ENCODE results near the gene DUSP9.
"Not testable (repeated sequence)": the region's sequence is repeated elsewhere in the genome, so short reads cannot be mapped to it uniquely, and the experiment has no call there.

Gene DUSP9, protein sequence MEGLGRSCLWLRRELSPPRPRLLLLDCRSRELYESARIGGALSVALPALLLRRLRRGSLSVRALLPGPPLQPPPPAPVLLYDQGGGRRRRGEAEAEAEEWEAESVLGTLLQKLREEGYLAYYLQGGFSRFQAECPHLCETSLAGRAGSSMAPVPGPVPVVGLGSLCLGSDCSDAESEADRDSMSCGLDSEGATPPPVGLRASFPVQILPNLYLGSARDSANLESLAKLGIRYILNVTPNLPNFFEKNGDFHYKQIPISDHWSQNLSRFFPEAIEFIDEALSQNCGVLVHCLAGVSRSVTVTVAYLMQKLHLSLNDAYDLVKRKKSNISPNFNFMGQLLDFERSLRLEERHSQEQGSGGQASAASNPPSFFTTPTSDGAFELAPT

DNA sequence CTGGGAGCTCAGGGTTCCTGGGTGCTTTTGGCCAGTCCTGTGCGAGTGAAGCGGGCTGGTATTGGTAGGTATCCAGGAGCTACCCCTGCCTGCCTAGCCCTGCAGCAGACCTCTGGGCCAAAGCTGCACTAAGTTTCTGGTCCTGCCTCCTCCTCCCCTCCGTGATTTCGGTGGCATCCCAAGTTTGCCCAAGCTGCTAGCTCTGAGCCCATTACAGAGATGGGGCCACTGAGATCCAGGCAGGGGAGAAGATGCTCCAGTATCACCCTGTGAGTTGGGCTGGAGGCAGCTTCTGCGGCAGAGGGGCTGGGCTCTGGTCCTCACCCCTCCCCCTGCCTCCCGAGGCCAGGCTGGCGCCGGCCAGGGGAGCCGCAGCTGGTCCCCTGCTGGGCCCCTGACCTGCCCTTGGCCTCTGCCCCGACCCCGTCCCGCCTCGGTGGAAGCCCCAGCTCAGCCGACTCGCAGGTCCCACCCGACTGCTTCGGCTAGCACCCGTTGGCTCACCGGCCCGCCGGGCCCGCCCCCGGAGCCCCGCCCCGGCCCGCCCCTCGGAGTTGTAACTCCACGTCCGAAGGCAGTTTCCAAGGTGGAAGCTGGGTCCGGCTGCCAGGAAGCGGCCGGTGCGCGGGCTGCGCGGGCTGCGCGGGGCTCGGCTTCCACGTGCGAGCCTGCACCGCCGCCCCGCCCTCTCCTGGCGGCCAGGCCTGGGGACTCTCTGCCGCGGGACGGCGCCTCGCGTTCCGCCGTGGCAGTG, at the start of gene DUSP9:
TSS of gene DUSP9 (plus strand) at position 584 of the 754 bp plus-strand sequence. CDS start 751 bp downstream, outside the sequence.
- no peak for DNase-seq (ENCODE audit: low spot score)

DNA sequence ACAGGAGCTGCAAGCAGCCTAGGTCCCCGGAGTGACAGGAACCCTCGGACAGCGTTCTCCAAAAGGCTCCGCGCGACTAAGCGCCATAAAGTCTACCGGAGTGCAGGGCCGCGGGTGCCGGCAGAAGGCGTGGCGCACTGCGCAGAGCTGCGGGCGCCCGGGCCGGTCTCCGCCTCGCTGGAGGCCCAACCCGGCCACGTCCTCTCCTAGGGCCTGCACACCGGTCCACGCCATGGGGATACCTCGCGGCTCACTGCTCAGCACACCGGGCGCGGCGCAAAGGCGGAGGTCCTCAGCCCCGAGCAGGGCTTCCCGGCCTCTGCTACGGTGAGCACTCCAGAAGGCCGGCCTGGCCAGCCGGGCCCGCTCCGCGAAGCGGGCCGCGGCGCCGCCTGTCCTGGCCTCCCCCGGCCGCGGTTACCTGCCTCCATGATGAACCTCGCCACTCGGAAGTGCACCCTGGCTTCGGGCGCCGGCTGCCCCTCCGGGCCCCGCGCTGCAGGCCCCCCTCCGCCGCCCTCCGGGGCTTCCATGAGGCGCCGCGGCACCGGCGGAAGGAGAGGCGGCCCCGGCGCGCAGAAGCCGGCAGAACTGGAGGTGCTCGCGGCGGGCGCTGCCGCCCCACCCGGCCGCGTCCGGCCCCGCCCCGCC, 48.3 kb upstream of the DUSP9 start, which contains the start of gene CCNQ:
TSS of gene CCNQ (minus strand) at position 599 of the 651 bp plus-strand sequence. CDS start at position 533, 66 bp downstream.
- no peak for DNase-seq (ENCODE audit: low spot score)

DNA sequence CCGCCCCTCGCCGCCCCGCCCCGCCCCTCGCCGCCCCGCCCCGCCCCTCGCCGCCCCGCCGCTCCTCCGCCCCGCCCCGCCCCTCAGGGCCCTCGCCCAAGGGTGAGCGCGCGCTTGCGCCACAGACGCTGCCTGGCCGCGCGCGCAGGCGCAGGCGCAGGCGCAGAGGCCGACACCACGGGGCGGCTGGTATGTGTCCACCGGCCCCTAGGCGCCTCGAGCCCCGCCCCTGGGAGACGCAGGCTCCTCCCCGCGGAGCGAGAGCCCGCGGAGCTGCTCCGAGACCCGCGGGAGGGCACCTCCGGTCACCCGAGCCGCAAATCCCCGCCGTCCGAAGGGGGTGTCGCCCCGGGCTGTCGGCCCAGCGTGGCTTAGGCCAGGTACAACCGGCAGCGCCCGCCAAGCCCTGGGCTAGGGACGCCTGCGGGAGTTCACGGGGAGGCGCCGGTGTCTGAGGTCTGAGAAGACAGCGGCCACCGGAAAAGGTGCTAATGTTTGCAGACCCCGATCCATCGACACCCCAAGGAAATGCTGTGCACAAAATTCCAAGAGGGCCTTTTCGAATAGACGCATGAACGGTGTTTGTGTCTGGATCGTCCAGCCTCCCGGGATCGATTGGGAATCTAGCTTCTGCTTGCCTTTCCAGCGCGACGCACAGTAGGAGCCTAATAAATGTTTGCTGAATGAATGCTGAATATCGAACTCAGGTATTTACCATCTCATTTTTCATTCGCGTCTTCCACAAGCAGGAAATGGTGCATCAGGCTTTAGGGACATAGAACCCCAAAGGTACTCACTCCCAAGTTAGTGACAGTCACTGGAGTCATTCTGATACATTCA, 47.6 kb upstream of the DUSP9 start:
- DNase-seq (ENCODE audit: low spot score), result peak; percentile 91

DNA sequence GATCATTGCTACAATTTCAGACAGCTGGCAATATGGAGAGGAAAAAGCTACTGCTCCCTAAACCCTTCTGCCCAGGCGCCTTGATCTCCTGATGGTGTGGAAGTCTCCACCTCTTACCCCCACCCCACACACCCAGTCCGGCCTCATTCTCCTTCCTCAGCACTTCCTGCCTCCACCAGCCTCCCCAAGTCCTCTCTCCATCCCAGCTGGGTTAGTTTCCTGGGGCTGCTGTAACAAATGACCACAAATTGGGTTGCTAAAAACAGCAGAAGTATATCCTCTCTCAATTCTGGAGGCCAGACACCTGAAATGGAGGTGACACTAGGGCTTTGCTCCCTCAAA, 47.0 kb upstream of the DUSP9 start:
- no peak for DNase-seq (ENCODE audit: low spot score)

DNA sequence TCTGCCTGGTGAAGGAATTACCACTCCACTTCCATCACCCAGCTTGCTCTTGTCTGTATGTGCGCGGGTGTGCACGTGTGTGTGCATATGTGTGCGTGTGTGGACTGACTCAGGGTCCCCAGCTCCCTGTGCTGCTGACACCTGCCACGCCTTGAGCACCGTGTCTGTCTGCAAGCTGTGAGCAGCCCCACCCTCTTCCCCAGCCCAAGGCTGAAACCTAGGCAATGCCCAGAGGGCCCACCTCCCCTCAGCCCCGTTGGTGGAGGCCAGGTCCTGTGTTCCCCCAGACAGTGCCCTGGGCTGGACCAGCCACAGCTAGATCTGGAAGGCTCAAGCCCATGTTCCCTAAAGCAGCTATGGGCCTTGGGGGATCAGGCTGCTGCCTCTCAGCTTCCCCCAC, 46.1 kb upstream of the DUSP9 start:
- DNase-seq (ENCODE audit: low spot score), result no peak

DNA sequence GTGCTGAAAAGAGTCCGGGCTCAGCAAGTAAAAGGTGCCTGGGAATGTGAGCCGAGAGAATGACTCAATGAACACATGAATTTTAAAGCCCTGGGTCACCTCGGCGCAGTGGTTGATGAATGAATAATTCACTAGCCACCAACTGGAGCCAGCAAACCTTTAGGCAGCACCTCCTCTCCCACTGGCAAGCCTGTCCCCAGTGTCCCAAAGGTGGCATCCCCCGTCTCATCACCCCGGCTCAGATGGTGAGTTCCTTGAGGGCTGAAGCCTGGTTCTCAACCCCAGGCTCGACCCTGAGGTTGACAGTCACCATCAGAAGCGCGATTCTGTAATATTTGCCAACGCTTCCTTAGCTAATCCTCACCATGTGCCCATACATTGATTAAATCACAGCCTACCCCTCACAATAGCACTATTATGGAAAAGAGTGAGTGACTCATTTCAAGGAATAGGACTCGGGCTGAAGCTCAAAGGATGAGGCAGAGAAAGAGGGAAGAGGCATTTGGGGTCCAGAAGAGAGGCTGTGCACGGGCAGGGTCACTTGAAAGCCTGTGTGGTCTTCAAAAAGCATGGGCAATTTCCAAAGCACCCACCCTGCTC, 45.4 kb upstream of the DUSP9 start:
- DNase-seq (ENCODE audit: low spot score), result no peak

DNA sequence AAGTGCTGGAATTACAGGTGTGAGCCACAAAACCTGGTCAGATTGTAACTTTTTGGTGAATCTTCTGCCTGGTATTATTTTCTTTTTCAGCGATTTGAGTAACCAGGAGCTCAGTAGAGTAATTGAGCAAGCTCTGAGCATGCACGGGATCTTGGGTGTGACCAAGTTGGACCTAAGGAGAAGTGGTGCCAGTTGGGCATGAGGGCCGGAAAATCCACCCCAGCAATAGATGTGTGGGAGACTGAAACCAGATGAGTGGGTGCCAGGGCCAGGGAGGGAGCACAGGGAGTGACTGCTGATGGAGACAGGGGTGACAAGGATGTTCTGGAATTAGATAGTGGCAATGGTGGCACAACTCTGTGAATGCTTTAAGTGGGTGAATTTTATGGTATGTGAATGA, 44.4 kb upstream of the DUSP9 start:
- DNase-seq (ENCODE audit: low spot score), result no peak

DNA sequence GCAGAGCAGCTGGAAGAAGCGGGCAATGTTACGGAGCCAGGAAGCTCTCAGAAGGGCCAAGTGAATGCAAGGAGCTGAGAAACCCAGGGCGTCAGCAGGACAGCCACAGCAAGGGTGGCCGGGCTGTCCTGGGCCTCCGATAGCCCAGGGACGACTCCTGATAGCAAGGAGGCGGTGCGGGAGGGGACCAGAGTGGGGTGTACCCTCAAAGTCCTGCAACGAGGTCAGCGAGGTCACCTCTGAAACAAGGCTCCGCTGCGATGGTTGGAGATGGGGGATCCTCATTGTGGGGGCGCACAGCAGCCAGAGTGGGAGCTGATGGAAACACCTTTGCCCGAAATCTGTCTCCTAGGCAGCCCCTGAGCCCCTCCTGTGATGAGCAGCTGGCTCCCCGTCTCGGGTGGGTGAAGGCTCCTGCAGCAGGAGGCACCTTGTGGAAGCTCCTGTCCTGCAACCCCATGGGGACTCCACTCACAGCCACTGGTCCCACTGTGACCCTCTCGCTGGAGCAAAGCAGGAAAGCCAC, 43.8 kb upstream of the DUSP9 start:
- no peak for DNase-seq (ENCODE audit: low spot score)

DNA sequence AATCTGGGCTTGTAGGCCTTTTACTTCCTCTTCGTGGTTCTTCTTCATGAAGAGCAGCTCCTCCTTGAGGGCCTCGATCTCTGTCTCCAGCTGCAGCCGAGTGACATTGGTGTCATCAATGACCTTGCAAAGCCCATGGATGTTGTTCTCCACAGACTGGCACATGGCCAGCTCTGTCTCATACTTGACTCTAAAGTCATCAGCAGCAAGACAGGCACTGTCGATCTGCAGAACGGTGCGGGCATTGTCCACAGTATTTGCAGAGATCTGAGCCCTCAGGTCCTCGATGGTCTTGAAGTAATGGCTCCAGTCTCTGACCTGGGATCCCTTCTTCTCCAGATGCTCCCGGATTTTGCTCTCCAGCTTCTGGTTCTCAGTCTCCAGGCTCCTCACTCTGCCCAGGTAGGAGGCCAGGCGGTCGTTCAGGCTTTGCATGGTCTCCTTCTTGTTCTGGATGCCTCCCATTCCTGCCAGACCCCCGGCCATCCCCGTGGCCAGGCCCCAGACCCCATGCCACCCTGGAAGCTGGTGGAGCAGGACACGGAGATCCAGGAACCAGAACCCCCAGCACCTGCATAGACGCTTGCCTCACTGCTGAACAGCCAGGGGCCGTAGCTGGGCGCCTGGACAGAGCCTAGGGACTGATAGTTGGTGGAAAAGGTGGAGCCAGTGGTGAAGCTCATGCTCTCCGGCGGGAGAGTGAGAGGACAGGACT, 42.2 kb upstream of the DUSP9 start:
- DNase-seq (ENCODE audit: low spot score), result not testable (repeated sequence)

DNA sequence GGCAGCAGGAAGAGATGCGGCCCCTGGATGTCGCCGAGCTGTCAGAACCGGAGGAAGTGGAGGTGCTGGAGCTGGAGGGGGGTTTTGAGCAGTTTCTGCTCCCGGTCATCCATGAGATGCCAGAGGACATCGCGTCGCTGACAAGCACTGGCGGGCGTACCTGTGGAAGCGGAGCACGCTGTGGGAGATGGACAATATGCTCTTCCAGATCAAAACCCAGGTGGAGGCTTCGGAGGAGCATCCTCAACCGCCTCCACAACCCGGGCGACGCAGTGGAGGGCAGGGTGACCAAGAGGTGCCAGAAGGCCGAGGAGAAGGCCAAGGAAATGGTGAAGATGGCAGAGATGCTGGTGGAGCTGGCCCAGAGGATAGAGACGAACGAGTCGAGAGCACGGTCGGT, 40.5 kb upstream of the DUSP9 start:
- no peak for DNase-seq (ENCODE audit: low spot score)

DNA sequence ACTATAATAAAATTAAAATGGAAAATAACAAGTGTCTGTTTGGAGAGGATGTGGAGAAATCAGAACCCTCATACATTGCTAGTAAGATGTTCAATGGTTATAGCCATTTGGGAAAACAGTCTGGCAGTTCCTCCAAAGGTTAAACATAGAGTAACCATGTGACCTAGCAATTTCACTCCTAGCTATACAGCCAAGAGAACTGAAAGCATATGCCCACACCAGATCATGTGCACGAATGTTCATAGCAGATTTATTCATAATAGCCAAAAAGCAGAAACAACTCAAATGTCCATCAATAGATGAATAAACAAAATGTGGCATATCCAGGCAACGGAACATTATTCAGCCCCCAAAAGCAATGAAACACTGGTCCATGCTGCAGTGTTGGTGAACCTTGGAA, 38.6 kb upstream of the DUSP9 start:
- no peak for DNase-seq (ENCODE audit: low spot score)

DNA sequence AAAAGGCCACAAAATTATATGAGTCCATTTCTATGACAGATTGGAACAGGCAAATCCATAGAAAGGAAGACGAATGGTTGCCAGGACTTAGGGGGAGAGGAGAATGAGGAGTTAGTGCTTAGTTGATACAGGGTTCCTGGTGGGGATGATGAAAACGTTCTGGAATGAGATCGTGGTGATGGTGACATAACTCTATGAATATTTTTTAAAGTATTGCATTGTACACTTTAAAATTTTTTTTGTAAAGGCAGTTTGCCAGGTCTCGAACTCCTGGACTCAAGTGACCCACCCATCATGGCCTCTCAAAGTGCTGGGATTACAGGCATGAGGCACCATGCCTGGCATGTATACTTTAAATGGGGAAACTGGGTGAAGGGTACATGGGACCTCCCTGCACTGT, 38.2 kb upstream of the DUSP9 start:
- no peak for DNase-seq (ENCODE audit: low spot score)

DNA sequence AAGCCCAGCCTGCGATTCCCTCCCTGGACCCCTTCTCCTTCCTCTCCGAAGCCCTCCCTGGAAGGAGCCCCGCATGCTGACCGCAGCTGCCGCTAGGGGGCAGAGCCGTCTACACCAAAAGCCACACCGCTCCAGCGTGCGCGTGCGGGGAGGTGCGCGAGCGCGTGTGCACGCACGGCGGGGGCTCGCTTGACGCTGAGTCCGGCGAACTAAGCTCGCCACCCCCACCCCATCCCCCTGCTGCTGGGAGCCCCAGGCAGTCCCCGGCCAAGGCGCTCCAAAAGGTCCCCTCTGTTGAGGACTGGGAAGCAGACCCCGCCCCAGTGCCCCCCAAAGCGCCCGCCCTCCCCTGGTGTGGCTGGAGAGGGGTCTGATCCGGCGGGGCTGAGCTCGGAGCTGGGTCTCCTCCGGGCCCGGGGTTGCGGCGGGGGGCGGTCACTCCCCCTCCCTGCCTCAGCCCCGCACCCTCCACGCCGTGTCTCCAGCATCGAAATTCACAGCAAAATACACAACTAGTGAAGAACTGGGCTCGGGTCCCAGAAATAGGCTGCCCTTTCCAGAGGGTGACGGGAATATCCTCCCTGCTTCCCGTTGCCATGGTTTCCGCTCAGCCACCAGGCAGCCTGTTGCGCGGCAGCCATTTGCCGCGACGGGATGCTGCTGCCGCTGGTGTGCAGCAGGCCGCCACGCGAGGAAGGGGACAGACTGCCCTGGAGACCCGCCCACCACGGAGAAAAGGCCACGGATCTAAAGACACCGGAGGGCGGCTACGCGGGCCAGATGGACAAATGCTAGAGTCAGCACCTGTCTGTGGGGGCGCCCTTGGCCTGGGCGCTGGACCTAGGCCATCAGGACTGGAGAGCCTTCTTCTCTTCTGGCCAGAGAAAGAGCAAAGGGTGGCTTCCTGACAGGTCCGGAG, 36.8 kb upstream of the DUSP9 start:
- DNase-seq (ENCODE audit: low spot score), result peak; percentile 68

DNA sequence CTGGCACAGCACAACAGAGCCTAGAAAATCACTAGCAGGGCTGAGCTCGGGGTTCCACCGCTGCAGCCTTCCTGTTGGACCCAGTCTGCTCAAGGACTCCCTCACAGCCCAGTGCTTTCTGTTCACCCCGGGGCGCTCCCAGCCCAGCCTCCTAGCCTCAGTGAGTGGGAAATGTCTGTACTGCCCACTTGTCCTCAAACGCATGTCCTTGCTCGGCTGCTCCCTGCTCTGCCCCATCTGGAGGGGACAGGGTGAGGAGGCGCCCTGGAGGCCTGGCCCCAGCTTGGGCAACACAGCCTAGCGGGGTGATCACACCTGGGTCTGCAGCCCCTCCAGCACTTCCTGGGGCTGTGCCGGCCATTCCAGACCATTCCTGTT, 36.2 kb upstream of the DUSP9 start:
- no peak for DNase-seq (ENCODE audit: low spot score)

DNA sequence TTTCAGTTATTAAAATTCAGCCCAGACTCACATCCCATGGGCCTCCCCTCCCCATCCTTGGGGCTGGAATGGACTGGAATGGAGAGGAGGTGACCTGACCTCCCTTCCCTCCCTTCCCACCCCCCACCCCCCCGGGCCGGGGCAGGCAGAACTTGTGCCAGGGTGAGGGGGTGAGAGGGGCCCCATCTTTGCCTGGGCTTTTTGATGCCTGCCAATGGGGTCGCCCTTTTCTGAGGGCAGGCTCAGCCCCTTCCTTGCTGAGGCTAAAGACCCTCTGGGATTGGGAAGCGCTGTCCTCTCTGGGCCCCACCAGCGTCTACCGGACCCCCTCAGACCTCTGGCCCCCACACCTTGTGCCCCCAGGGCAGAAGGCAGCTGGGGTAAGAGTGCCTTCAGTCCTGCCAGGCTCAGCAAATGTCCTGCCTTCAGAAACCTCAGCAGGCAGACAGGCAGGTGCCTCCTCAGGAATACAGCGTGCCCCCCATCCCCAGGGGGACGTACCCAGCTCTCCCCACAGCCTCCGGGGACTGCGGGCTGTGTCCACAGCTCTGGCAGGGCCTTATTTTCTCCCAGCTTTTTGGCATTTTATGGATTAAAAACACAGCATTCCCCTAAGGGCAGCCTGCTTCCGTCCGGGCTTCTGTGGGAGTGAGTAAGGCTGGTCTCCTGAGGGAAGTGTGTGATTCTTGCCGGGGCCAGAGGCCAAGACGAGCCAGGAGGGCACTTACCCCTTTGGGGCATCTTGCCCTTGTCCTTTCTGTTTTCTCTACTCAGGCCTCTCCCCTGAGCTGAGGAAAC, 35.5 kb upstream of the DUSP9 start:
- peak; percentile 41 for DNase-seq (ENCODE audit: low spot score)

DNA sequence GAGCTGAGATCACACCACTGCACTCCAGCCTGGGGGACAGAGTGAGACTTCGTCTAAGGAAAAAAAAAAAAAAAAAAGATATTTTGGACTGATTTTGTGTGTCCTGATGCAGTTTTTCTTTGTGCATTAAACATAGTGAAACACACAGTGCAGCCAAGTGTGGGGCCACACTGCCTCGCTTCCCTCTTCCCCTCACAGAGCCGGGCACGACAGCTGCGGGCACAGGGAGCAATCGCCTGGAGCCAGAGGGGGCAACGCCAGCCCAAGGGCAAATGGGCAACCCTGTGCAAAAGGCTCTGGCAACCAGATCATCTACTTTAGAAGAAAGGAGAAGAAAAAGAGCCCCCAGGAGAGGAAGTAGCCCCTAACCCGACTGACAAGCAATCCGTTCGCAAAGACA, 34.6 kb upstream of the DUSP9 start:
- no peak for DNase-seq (ENCODE audit: low spot score)

DNA sequence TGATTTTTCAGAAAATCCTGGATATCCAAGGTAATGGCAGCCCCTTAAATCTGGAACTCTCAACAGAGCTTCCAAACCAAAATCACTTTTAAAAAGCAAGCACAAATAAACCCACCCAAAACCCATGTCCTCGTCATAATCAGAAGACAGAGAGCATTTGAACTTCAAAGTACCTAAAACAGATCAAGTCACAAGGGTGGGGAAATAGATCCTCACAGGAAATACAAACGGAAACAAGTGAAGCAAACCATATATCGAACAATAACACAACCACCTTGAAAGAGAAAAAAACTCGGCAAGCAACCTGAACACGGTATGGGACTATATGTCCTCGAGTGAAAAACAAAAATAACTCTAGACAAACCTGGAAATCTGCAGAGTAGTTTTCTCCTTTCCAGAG, 32.2 kb upstream of the DUSP9 start:
- DNase-seq (ENCODE audit: low spot score), result no peak

DNA sequence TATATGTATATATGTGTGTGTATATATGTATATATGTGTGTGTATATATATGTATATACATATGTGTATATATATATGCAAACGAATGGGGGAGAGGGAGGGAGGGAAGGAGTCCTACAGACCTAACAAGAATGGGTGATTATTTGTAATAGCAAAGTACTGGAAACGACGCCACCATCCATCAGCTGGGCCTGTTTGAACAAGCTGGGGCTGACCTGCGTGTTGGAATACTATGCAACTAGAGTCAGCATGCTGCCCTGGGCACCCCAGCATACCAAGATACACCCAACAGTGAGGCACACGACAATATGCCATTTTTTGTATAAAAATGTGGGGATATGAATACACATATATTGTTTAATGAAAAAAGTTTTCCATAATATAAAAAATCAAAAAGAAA, 26.4 kb upstream of the DUSP9 start:
- DNase-seq (ENCODE audit: low spot score), result no peak

Measured in hepatic stellate cell (primary cell).